Ovary (tissue), 9 donors: ENCODE results near the gene EMP3. TPM values are rescaled to one million over a fixed set of nuclear protein-coding genes. Genes with fewer than 3 reads are reported as not detected.

Experiments
- DNase-seq, 5 donors: peaks; one replicate each; pipeline ENCODE4 v3.0.0-alpha.2; 2019 to 2020
- H3K27ac ChIP-seq, 2 donors: fragments of 200-600 bp; one replicate each; pipeline versions ENCODE4 v1.5.1 to v1.8.0; 2019 to 2022
- H3K27me3 ChIP-seq: fragments of 200-600 bp; one replicate; pipeline ENCODE4 v1.8.0; 2022
- H3K36me3 ChIP-seq: fragments of 200-600 bp; sonication (generic); one replicate; pipeline ENCODE4 v1.5.1; 2019
- H3K4me1 ChIP-seq: one replicate; pipeline ENCODE4 v1.8.1; 2013; ENCODE audit warnings: mild to moderate bottlenecking, moderate library complexity; ENCODE audit not compliant: insufficient read depth
- H3K4me3 ChIP-seq: fragments of 200-600 bp; sonication (generic); one replicate; pipeline ENCODE4 v1.5.1; 2017
- H3K9me3 ChIP-seq, 2 donors: fragments of 200-600 bp in 1 of 2; sonication (generic) in 1 of 2; one replicate each; pipeline versions ENCODE4 v1.5.1 to v1.8.1; 2013 to 2019; ENCODE audit warnings: mild to moderate bottlenecking in 1 of 2, moderate library complexity in 1 of 2
- CTCF ChIP-seq, 3 donors: fragments of 450-650 bp in 2 of 3; fragments of 200-600 bp in 1 of 3; IDR thresholded peaks; one replicate each; pipeline versions ENCODE4 v1.5.1 to v1.8.0; 2016 to 2022; ENCODE audit warnings: antibody characterized with exemption in 3 of 3, mild to moderate bottlenecking in 1 of 3
- EP300 ChIP-seq: sonication (generic); formaldehyde crosslinking; IDR thresholded peaks from one replicate; pipeline ENCODE4 v1.6.1; 2017; ENCODE audit warnings: antibody characterized with exemption
- POLR2A ChIP-seq: fragments of 450-650 bp; IDR thresholded peaks from one replicate; pipeline ENCODE4 v1.6.1; 2017; ENCODE audit warnings: antibody characterized with exemption, mild to moderate bottlenecking, moderate library complexity
- WGBS, 3 donors: extraction: QIAGEN DNeasy Blood & Tissue Kit in 1 of 3; methylation state at CpG; one replicate each; pipeline versions ENCODE4 v1.1.5 to v1.1.7; 2013 to 2017; 5-methylcytosine and 5-hydroxymethylcytosine counted together
- intact Hi-C, 4 donors: fragments of 100-400 bp; cut with DNase I; formaldehyde crosslinking; loops; one replicate each; pipeline versions ENCODE4 v1.11.0 to v1.15.1; 2022 to 2023
- polyA plus RNA-seq, 2 donors: library from polyadenylated mRNA; stranded (reverse); fragments of 200-250 nt in 1 of 2; fragments of 350-450 nt in 1 of 2; fragmentation: Illumina TruSeq in 1 of 2; extraction: RNeasy Lipid Tissue Mini Kit (QIAGEN cat#74804) in 1 of 2; gene quantifications; one replicate each; pipeline ENCODE4 v1.2.3, GENCODE V29; 2013 to 2014
- total RNA-seq, 7 donors: library from RNA; depleted of rRNA in 2 of 7; stranded (reverse); fragments of >200 nt in 2 of 7; fragmentation: NEBNext Ultra II Directional in 3 of 7; extraction: Animal tissue kit (Norgen Biotek cat#: 25700) in 3 of 7; gene quantifications; one replicate each; pipeline versions ENCODE4 v1.1.0 to v1.2.4, GENCODE V29; 2016 to 2023
- donor health status: DM: no; HTN: no; CAD: no; lungs with moderate emphysema.
- donor health status: DM: no; HTN: no; CAD: no.
- donor health status: Bipolar disorder and iron deficiency.
- donor health status: DM: yes; HTN: yes; CAD: no.
- donor health status: DM: no; HTN: no; CAD: no.
- donor health status: DM: yes; HTN: yes; CAD: no.

Gene EMP3
- total and polyA plus RNA-seq, 9 donors = 23.2 to 163 (median 120) TPM

DNA sequence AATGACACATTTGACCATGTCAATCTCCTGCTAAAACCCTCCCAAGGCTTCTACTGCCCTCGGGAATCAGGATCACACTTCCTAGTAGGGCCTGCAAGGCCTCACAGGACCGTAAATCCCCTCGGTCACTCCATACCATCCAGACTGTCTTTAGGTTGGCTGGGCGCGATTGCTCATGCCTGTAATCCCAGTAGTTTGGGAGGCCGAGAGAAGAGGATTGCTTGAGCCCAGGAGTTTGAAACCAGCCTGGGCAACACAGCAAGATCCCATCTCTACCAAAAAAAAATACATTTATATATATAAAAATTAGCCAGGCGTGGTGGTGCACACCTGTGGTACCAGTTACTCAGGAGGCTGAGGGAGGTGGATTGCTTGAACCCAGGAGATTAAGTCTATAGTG, 23.4 kb downstream of the EMP3 start:
- no peaks in the 10 kb centered on the region for H3K9me3 ChIP-seq
- intact Hi-C loops = loop anchor here in 1 of 4 donors (10.0 kb wide), 1 partner anchor 64 kb away; no protein-coding TSS in a partner anchor
- no peaks in the 10 kb centered on the region for H3K27me3 ChIP-seq
- 89 to 94% (median 91%) methylated on average over 7 of the region's 7 CpGs for WGBS, 3 donors
- H3K27ac ChIP-seq = peak overlapping the region in 1 of 2 donors; percentile 47
- H3K4me3 ChIP-seq = no peak overlapping the region
- H3K4me1 ChIP-seq = peaks cover 2% of the 10 kb centered on the region
- TF ChIP-seq EP300 (no peak), POLR2A (no peak), CTCF (IDR thresholded peaks at IDR 0.05) (no peak)
- H3K36me3 ChIP-seq = no peaks in the 10 kb centered on the region
- no peak for DNase-seq

DNA sequence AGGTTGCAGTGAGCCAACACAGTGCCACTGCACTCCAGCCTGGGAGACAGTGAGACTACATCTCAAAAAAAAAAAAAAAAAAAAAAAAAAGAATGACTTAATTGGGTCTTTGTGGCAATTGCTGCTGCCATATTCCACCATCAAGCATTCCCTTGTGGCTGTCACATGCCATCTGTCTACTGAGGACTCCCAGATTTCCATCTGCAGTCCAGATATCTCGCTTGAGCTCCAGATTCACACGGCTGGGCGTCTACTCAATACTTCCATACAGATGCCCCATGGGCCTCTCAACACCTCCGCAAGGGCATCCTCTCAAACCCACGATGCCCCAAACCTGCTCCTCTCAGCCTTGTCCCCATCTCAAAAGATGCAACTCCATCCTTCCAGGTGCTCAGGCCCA, 25.5 kb downstream of the EMP3 start:
- TF ChIP-seq POLR2A = no peak
- no peak for TF ChIP-seq EP300
- TF ChIP-seq CTCF (IDR thresholded peaks at IDR 0.05) = no peak
- H3K27me3 ChIP-seq = no peaks in the 10 kb centered on the region
- H3K4me1 ChIP-seq = peaks cover 2% of the 10 kb centered on the region
- no peaks in the 10 kb centered on the region for H3K36me3 ChIP-seq
- DNase-seq = no peak
- intact Hi-C loops = no loop called here
- 93 to 95% (median 94%) methylated on average over 5 of the region's 5 CpGs for WGBS, 3 donors
- H3K4me3 ChIP-seq = no peak overlapping the region
- no peaks in the 10 kb centered on the region for H3K9me3 ChIP-seq
- H3K27ac ChIP-seq = no peak overlapping the region

DNA sequence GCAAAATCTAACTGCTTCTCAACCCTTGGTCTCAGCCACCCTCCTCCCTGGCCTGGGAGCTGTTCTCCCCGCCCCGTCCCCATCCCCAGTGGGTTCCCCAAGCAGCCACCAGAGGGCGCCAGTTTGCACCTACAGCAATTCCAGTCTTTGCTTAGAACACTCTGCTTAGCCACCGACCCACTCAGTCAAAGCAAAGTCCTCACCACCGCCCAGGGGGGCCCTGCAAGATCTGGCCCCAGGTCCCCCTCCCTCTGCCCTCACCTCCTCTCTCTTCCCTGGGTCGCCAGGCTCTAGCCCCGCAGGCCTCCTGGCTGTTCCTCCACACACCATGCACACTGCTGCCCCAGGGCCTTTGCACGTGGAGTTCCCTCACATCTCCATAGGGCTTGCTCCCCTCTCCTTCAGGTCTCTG, 26.0 kb downstream of the EMP3 start:
- WGBS, 3 donors = 49 to 58% (median 53%) methylated on average over 8 of the region's 8 CpGs
- no peak overlapping the region for H3K27ac ChIP-seq
- intact Hi-C loops = no loop called here
- no peaks in the 10 kb centered on the region for H3K9me3 ChIP-seq
- TF ChIP-seq CTCF (IDR thresholded peaks at IDR 0.05) = no peak
- no peak for TF ChIP-seq POLR2A
- no peak for TF ChIP-seq EP300
- H3K4me3 ChIP-seq = no peak overlapping the region
- peaks cover 2% of the 10 kb centered on the region for H3K4me1 ChIP-seq
- H3K27me3 ChIP-seq = no peaks in the 10 kb centered on the region
- H3K36me3 ChIP-seq = no peaks in the 10 kb centered on the region
- peak; percentile 37 to 74 (median 60) for DNase-seq

GRCh38 chr19:48353677-48354076, 28.3 kb downstream of the EMP3 start:
- no peak overlapping the region for H3K27ac ChIP-seq
- DNase-seq = no peak
- H3K4me3 ChIP-seq = no peak overlapping the region
- H3K36me3 ChIP-seq = no peaks in the 10 kb centered on the region
- no peaks in the 10 kb centered on the region for H3K27me3 ChIP-seq
- intact Hi-C loops = no loop called here
- no peaks in the 10 kb centered on the region for H3K9me3 ChIP-seq
- no peaks in the 10 kb centered on the region for H3K4me1 ChIP-seq
- TF ChIP-seq EP300 = no peak
- TF ChIP-seq POLR2A = no peak
- TF ChIP-seq CTCF (IDR thresholded peaks at IDR 0.05) = no peak
- WGBS, 3 donors = 83 to 90% (median 89%) methylated on average over 5 of the region's 5 CpGs
